Activated CD8-positive, alpha-beta T cell treated with anti-CD3 and anti-CD28 coated beads, Interleukin-2, amount 10 ng/mL, durations not matched to agents 7 days and 5 days (primary cell): ENCODE results near the gene CPEB4. TPM values are rescaled to one million over a fixed set of nuclear protein-coding genes. Genes with fewer than 3 reads are reported as not detected.

Experiments used
- ATAC-seq: fragments of 150-1000 bp; cut with Tn5 transposase; one replicate; pipeline ENCODE4 v1.10.0; 2021; ENCODE audit warnings: moderate library complexity
- CTCF ChIA-PET: fragments of 350-600 bp; sonication (Branson Sonifier 250); formaldehyde crosslinking; loops from one replicate; lab custom pipeline; 2021; ENCODE audit warnings: antibody characterized with exemption; lab: Charles Lee
- POLR2A ChIA-PET: fragments of 350-600 bp; sonication (Branson Sonifier 250); formaldehyde crosslinking; loops from one replicate; lab custom pipeline; 2021; ENCODE audit warnings: antibody characterized with exemption; lab: Charles Lee
- DNase-seq: peaks from one replicate; pipeline ENCODE4 v3.0.0-alpha.2; 2020
- H3K27ac Mint-ChIP-seq: one replicate; pipeline ENCODE4 v1.8.0; 2021; ENCODE audit warnings: mild to moderate bottlenecking, mixed read lengths
- H3K27me3 Mint-ChIP-seq: one replicate; pipeline ENCODE4 v1.8.0; 2021; ENCODE audit warnings: low read depth, mixed read lengths
- H3K36me3 Mint-ChIP-seq: one replicate; pipeline ENCODE4 v1.8.0; 2021; ENCODE audit warnings: low read depth, mixed read lengths
- H3K4me1 Mint-ChIP-seq: one replicate; pipeline ENCODE4 v1.8.0; 2021; ENCODE audit warnings: low read depth, mixed read lengths
- H3K4me3 Mint-ChIP-seq: one replicate; pipeline ENCODE4 v1.8.0; 2021; ENCODE audit warnings: mild to moderate bottlenecking, mixed read lengths
- H3K9me3 Mint-ChIP-seq: one replicate; pipeline ENCODE4 v1.8.0; 2022; ENCODE audit warnings: mixed read lengths; ENCODE audit not compliant: insufficient read depth
- total RNA-seq, 2 experiments: library from RNA; stranded (reverse); gene quantifications; one replicate each; pipeline ENCODE4 v1.2.3, GENCODE V29; 2021

Gene CPEB4
- total RNA-seq, 2 experiments from 2014 or later: 10.5 to 12.3 TPM

DNA sequence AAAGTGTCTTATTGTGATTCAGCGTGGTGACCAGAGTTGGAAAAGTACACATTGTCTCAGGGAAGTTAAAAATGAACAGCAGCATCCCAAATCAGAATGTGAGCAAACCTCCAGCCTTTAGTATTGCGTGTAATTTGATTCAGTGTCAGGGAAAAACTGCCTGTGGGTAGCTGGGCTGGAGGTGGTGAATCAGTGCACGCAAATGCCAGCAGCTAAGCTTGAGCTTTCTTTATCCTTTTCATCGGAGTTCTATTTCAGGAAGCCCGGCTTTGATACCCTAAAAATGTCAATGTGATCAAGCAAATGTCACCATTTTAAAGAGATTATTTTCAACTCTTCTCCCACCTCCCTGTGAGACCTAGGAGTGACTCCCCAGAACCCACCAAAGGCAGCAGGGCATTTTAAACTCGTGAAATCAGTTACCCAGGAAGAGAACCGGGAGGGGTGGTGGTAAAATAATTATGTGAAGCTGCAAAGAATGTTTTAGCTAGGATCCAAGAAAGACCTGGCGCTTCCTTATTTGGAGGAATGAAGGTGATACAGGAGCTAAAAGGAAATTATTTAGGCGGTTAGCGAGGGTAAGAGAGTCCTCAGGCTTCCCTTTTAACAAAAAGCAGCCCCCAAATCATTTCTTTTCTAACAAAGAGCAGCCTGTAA, 75.2 kb downstream of the CPEB4 start:
- CTCF ChIA-PET: interaction anchor here (0.7 to 1.4 kb wide), 6 partner anchors 10 to 347 kb away, joined by 3 to 5 read pairs (median 3); partner anchors contain the start of gene BOD1
- POLR2A ChIA-PET: no interaction called here
- ATAC-seq: no peak
- Mint-ChIP-seq H3K4me1 (peaks cover 4% of the 10 kb centered on the region), H3K9me3 (no peaks in the 10 kb centered on the region), H3K4me3 (no peak overlapping the region), H3K27ac (no peak overlapping the region), H3K36me3 (no peaks in the 10 kb centered on the region), H3K27me3 (no peaks in the 10 kb centered on the region)
- DNase-seq: no peak

DNA sequence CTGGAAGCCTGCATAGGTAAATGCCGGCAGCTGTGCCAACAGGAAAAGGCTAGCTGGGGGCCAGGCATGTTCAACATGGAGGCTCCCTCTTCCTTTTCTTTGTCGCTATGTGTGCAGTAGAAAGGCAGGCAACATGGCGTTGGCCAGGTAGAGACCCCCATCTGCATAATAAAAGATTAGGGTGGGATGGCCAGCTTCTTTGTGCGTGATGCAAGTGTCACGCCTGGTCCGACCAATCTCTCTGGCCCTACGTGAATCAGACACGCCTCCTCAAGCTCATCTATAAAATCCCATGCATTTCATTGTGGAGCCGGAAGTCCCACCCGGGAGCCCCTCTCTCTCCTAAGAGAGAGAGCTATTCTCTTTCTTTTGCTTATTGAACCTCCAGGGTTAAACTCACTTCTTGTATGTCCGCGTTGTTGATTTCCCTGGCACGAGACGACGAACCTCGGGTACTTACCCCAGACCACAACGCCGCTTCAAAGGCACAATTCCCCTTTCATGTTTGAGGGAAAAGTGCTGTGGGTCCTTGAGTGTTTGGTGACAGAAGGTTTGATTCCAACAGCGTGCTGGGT, 75.8 kb downstream of the CPEB4 start:
- Mint-ChIP-seq H3K27ac (no peak overlapping the region), H3K36me3 (no peaks in the 10 kb centered on the region), H3K4me3 (no peak overlapping the region), H3K4me1 (peaks cover 4% of the 10 kb centered on the region), H3K27me3 (no peaks in the 10 kb centered on the region), H3K9me3 (no peaks in the 10 kb centered on the region)
- ATAC-seq (no peak), DNase-seq (no peak)
- POLR2A ChIA-PET: no interaction called here
- CTCF ChIA-PET: interaction anchor here (0.7 to 1.4 kb wide), 4 partner anchors 9 to 340 kb away, joined by 3 to 5 read pairs (median 3); no protein-coding TSS in a partner anchor

GRCh38 chr5:173964506-173964905, 76.4 kb downstream of the CPEB4 start:
- POLR2A ChIA-PET: no interaction called here
- H3K4me1 Mint-ChIP-seq: peaks cover 4% of the 10 kb centered on the region
- no peak overlapping the region for H3K4me3 Mint-ChIP-seq
- no peak overlapping the region for H3K27ac Mint-ChIP-seq
- CTCF ChIA-PET: no interaction called here
- no peaks in the 10 kb centered on the region for H3K36me3 Mint-ChIP-seq
- no peaks in the 10 kb centered on the region for H3K27me3 Mint-ChIP-seq
- ATAC-seq (no peak), DNase-seq (no peak)
- H3K9me3 Mint-ChIP-seq: no peaks in the 10 kb centered on the region

DNA sequence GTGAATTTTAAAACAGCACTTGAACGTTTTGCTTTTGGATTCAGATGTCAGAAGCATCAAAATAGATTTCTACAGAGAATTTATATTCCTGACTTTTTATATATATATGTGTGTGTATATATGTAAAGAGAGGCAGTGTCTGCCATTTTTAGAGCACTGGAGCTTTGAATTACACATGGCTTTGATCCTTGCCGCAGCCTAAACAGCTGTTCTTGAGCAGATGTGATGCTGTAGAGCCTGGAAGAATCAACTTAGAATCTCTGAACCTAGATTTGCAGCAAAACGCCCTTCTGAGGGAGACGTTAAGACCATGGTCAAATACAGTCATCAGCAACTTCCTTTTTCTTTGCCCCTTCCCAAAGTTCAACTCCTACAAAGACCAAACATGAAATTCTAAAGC, 79.1 kb downstream of the CPEB4 start:
- no peaks in the 10 kb centered on the region for H3K27me3 Mint-ChIP-seq
- CTCF ChIA-PET: interaction anchor here (1.7 kb wide), 1 partner anchor 349 kb away, joined by 4 read pairs; no protein-coding TSS in a partner anchor

DNA sequence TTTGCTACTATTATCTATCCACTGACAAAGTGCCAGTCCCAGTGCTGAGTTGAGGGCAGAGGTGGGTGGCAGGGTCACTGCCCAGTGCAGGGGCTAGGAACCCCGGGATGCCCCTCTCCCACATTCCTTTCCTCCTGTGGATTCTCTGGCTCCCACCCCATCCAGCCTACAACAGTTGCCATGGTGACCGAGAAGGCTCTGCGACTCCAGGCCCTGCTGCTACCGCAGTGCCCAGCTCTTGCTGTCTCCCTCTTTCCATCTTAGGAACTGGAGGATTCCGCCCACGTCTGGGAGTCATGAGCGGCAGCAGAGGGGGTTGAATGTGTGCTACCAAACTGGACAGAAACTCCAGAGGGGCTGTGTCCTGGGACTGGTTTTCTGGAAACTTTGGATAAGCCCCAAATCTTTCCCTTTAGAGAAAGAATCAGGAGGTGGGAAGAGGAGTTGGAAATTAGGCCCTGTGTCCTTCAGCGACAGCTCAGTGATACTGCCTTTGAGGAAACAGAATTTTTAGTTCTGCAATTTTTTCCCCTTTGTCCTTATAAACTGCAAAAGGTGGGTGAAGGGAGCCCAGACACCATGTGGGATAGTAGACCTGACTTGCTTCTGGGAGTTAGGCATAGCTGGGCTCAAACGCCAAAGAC, 80.1 kb downstream of the CPEB4 start:
- H3K27ac Mint-ChIP-seq: no peak overlapping the region
- ATAC-seq: no peak
- DNase-seq: no peak
- ChIA-PET POLR2A (no interaction called here), CTCF (interaction anchor here (0.7 kb wide), 1 partner anchor 172 kb away, joined by 3 read pairs; no protein-coding TSS in a partner anchor)
- H3K4me1 Mint-ChIP-seq: peaks cover 7% of the 10 kb centered on the region
- no peaks in the 10 kb centered on the region for H3K36me3 Mint-ChIP-seq
- H3K27me3 Mint-ChIP-seq: peaks cover under 1% of the 10 kb centered on the region
- no peaks in the 10 kb centered on the region for H3K9me3 Mint-ChIP-seq
- no peak overlapping the region for H3K4me3 Mint-ChIP-seq

More for the DNA sequence above, 79.1 kb downstream of the CPEB4 start:
- no peak for DNase-seq
- Mint-ChIP-seq H3K4me1 (peaks cover 4% of the 10 kb centered on the region), H3K9me3 (no peaks in the 10 kb centered on the region), H3K4me3 (no peak overlapping the region), H3K27ac (no peak overlapping the region), H3K36me3 (no peaks in the 10 kb centered on the region)
- POLR2A ChIA-PET: no interaction called here
- no peak for ATAC-seq

DNA sequence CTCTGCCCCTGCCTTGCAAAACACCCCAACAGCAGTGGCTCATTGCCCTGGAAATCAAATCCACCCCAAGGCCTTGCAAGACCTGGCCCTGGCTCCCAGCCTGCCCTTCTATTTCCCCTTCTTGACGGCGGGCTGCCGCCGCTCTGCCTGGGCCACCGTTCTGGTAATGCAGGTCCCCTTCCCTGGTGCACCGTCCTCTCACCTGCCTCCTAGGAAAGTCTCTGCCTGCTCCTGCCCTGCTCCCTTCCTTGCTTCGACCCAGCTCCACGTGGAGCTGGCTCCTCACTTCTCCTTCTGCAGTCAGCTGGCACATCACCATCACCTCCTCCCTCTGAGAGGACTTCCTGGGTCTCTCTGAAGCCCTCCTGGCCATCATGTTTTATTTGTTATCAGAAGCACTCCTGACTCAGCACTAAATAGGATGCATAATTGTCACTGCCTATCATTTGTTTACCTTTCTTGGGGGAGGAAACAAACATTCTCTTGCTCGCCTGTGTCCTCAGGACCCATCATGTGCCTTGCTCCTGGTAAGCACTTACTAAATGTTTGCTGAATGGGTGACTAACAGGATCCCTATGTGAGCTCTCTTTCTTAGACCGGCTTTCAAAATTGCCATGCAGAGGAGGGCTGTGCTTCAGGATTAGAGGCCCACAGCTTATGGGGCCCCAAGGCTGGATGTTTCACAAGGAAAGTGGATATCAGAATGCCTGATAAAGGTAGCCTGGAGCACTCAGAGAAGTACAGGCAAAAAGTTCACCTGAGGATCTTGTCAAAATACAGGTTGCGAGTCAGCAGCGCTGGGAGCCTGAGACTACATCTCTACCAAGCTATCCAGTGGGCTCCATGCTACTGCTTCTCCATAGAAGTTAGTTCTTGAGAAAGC, 81.3 kb downstream of the CPEB4 start:
- H3K4me1 Mint-ChIP-seq: peaks cover 3% of the 10 kb centered on the region
- no peaks in the 10 kb centered on the region for H3K9me3 Mint-ChIP-seq
- no peak overlapping the region for H3K27ac Mint-ChIP-seq
- peaks cover 11% of the 10 kb centered on the region for H3K27me3 Mint-ChIP-seq
- DNase-seq (no peak), ATAC-seq (no peak)
- H3K36me3 Mint-ChIP-seq: no peaks in the 10 kb centered on the region
- ChIA-PET POLR2A (no interaction called here), CTCF (no interaction called here)
- no peak overlapping the region for H3K4me3 Mint-ChIP-seq

DNA sequence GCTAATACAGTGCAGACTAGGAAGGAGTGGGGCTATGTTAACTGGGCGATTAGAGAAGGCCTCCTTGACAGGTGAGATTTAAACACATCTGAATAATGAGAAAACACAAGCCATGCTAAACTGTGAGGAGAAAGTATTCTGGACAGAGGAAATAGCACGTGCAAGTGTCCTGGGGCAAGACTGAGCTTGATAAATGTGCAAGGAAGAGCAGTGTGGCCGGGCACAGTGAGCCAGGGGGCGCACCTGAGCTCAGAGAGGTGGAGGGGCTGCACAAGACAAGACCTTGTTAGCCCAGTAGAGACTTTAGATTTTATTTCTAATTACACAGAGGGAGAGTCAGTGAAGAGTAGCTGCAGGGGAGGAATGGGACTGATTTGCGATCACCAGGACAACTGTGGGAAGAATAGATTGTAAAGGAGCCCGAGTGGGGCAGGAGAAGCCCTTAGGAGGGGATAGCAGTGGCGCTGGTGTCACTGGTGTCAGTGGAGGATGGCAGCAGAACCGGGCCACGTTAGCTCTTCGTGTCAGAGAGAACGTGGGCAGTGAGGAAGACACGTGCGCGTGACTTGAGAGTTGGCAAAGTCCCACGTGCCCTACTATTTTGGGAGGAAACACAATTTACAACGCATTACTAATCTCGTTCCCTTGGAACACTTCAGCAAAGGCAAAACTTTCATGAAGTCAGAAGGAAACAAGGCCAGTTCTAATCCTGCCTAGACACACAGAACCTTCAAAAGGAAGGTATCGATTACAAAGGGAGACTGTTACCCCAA, 82.9 kb downstream of the CPEB4 start:
- ChIA-PET CTCF (interaction anchor here (1.8 kb wide), 1 partner anchor 184 kb away, joined by 4 read pairs; no protein-coding TSS in a partner anchor), POLR2A (no interaction called here)
- no peaks in the 10 kb centered on the region for H3K9me3 Mint-ChIP-seq
- H3K4me3 Mint-ChIP-seq: no peak overlapping the region
- H3K27me3 Mint-ChIP-seq: peaks cover 16% of the 10 kb centered on the region
- H3K27ac Mint-ChIP-seq: no peak overlapping the region
- no peaks in the 10 kb centered on the region for H3K36me3 Mint-ChIP-seq
- no peak for ATAC-seq
- no peak for DNase-seq
- H3K4me1 Mint-ChIP-seq: peaks cover 3% of the 10 kb centered on the region

GRCh38 chr5:173971681-173972345, 83.7 kb downstream of the CPEB4 start:
- no peak for ATAC-seq
- Mint-ChIP-seq H3K4me1 (peaks cover 3% of the 10 kb centered on the region), H3K4me3 (no peak overlapping the region), H3K27me3 (peaks cover 23% of the 10 kb centered on the region), H3K27ac (no peak overlapping the region), H3K36me3 (no peaks in the 10 kb centered on the region), H3K9me3 (no peaks in the 10 kb centered on the region)
- POLR2A ChIA-PET: no interaction called here
- CTCF ChIA-PET: interaction anchor here (1.8 to 3.7 kb wide), 4 partner anchors 184 to 357 kb away, joined by 4 to 41 read pairs (median 16); partner anchors contain the start of gene BOD1
- DNase-seq: no peak

DNA sequence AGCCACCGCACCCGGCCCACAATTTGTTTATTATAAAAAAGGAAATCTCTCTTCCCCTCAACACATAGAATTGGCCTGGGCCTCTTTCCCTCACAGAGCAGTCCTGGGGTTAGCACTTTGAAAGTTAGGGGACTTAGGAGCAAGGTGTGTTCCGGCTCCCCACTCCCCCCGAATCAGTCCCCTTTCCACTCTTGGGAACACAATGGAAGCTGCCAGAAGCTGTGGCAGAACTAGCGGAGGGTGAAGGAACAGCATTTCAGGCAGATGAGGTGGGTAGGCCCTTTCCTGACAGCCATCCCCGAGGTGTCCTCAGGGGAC, 84.4 kb downstream of the CPEB4 start:
- H3K27me3 Mint-ChIP-seq: peaks cover 28% of the 10 kb centered on the region
- H3K9me3 Mint-ChIP-seq: no peaks in the 10 kb centered on the region
- no peak overlapping the region for H3K27ac Mint-ChIP-seq
- ATAC-seq (no peak), DNase-seq (no peak)
- CTCF ChIA-PET: interaction anchor here (0.8 to 3.7 kb wide), 16 partner anchors 9 to 391 kb away, joined by 3 to 41 read pairs (median 4); partner anchors contain the start of gene BOD1
- no peak overlapping the region for H3K4me3 Mint-ChIP-seq
- H3K4me1 Mint-ChIP-seq: peaks cover 3% of the 10 kb centered on the region
- POLR2A ChIA-PET: interaction anchor here (0.7 kb wide), 1 partner anchor 272 kb away, joined by 4 read pairs; no protein-coding TSS in a partner anchor
- no peaks in the 10 kb centered on the region for H3K36me3 Mint-ChIP-seq

GRCh38 chr5:173972925-173973615, 84.9 kb downstream of the CPEB4 start:
- ChIA-PET CTCF (interaction anchor here (0.6 to 3.7 kb wide), 20 partner anchors 10 to 391 kb away, joined by 3 to 41 read pairs (median 4); partner anchors contain the start of gene BOD1), POLR2A (interaction anchor here (0.7 kb wide), 1 partner anchor 273 kb away, joined by 4 read pairs; no protein-coding TSS in a partner anchor)
- Mint-ChIP-seq H3K27ac (no peak overlapping the region), H3K36me3 (no peaks in the 10 kb centered on the region), H3K4me1 (peaks cover 3% of the 10 kb centered on the region), H3K4me3 (peak overlapping the region; percentile 67), H3K9me3 (no peaks in the 10 kb centered on the region), H3K27me3 (peaks cover 33% of the 10 kb centered on the region)
- ATAC-seq (peak; percentile 84), DNase-seq (peak; percentile 83)
